GM18867 (cell line): ENCODE results near the gene ACOT13.
"Not testable (repeated sequence)": the region's sequence is repeated elsewhere in the genome, so short reads cannot be mapped to it uniquely, and the experiment has no call there.

ENCODE experiments used
- ATAC-seq: cut with Tn5 transposase; IDR thresholded peaks from one replicate; pipeline ENCODE4 v1.9.1; 2021; ENCODE audit warnings: mild to moderate bottlenecking, moderate library complexity; ENCODE audit not compliant: unreplicated experiment

ACOT13 gene

DNA sequence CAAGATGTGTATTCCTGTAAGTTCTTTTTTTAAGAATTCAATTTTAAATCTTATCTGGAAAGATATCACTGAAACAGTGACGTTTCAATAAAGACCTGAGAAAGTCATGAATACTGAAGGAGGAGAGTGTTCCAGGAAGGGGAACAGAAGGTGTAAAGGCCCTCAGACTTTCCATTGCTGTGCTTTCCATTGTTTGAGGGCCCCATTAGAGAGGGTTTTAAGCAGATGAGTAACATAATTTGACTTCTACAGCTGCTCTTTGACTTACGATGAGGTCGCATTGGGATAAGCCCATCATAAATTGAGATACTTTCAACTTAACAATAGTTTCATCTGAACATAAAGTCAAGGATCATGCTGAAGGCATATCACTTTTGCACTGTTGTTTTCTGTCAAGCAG lies 24.7 kb downstream of the ACOT13 start:
- no peak for ATAC-seq

DNA sequence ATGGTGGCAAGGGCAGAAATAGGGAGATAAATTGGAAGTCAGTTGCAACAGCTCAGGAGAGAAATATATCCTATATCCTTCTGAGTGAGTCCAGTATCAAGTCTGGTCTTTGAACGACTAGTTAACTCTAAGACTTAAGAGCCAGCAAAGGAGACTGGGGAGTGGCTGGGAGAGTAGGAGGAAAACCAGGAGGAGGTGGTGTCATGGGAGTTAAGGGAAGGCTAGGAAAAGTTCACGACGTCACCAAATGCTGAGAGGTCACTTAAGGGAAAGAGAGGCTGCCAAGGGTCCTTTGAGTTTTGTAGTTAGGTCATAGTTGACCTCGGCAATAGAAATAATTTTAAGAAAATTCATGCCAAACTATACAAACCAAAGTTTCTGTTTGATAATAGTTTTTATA lies 25.1 kb downstream of the ACOT13 start:
- ATAC-seq, result no peak

DNA sequence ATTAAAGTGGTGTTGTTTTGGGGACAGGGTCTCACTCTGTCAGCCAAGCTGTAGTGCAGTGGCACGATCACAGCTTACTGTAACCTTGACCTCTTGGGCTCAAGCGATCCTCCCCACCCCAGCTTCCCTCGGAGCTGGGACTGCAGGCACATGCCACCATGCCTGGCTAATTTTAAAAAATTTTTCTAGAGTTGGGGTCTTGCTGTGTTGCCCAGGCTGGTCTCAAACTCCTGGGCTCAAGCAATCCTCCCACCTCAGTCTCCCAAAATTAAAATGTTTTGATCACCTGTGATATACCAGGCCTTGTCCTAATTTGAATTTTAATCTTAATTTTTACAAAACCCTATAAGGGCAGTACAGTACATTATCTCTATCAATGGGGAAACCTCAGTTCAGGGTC lies 25.5 kb downstream of the ACOT13 start:
- no peak for ATAC-seq

DNA sequence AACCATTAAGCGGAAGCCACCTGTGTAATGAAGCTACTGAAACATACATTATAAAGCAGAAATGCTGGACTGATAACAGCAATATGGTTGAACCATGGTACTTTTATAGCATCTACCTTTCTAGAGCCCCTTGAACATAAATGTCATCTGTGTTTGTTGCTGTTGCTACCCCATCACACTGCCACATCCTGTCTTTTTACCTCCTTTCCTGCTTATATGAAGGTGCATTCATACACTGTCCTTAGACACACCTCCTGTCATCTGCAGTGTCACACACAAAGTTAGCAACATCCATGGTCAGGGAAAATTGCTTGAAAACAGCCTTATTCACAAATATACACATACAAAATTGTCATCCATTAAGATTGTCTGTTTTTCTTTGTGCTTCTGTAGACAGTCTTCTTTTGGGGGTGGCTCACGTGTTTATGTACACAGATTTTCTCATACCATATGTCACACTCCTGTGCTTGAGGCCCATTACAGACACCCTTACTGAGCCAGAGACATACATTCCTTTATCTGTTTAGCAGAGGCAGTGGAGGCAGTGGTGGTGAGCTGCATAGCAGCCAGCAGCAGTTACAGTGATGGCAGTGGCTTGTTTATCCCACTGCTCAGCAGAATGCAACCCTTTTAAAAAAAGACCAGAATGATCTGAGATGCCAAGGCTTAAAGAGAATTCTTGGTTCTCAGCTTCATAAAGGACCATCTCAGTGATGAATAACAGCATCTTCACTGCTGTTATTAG lies 26.1 kb downstream of the ACOT13 start:
- ATAC-seq, result no peak

DNA sequence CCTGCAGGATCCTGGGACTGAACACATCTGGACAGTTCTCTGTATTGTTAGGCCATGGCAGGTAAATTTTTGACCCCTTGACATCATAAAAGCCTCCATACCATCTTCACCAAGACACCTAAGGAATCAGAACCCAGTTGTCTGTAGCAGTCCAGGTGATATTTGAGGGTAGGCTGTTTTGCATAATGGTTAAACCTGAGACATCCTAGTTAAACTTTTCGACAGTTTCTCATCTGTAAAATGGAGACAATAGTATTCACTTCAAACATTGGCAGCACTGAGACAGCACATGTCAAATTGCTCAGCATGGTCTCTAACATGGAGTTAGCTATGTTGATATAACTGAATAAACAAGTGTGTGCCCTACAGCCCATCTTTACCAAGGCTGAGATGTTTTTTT lies 27.3 kb downstream of the ACOT13 start:
- no peak for ATAC-seq

DNA sequence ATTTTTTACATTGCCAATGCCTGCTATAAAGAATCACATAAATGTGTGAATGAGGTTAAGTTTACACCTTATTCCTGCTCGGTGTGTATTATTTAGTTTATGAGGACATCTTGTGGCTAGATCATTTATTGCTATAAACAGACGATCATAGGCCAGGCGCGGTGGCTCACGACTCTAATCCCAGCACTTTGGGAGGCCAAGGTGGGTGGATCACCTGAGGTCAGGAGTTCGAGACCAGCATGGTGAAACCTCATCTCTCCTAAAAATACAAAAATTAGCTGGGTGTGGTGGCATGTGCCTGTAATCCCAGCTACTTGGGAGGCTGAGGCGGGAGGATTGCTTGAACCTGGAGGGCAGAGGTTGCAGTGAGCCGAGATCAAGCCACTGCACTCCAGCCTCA lies 28.8 kb downstream of the ACOT13 start:
- not testable (repeated sequence) for ATAC-seq

DNA sequence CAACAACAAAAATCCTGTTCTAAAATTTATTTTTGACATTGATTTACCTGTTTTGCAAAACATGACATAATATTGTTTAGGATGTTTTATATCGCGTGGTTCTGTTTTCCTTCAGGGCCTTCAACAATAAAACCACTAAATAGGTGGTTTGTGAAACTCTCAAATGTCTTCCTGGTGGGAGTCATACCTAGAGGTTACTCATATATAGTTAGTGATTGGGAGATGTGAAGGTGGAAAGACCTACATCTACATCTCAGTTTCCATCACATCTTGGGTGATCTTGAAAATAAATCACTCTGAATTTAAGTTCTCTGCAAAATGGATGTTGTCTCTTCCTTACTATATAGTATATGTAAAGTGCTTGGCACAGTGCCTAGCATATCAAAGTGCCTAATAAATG lies 29.2 kb downstream of the ACOT13 start:
- no peak for ATAC-seq

DNA sequence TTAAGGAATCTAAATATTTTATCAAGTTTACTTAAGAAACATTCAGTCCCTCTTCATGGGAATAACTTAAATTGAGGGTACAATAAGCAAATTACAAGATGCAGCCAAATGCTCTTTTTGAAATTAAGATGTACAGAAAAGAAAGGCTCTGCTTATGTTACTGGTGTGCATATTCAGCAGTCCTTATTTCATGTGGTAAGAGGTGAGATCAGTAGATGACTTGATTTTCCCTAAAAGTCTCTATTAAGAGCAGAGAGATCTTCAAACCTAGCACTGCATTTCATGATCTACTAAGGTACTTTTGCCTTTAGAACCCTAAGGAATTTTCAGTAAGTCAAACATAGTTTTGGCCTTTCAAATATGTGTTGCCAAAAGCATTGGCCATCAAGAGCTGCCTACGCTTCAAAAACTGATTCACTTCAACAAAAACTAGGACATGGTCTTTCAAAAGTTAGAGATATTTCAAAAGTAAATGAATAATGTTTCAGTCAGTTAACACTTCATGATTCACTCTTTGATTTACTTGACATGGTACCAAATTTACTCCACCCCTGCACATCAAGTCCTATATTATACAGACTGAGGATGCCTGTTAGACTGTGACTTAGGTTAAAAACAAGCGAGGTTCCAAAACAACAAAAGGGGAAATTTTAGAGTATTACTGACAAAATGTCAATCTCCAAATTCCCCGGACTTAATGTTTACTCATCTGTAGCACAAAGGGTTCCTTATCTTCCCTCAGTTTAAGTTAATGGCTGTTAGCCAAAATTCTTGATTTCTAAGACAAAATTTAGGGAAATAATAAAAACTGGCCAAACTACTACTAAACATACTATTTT lies 32.9 kb downstream of the ACOT13 start:
- ATAC-seq, result no peak

DNA sequence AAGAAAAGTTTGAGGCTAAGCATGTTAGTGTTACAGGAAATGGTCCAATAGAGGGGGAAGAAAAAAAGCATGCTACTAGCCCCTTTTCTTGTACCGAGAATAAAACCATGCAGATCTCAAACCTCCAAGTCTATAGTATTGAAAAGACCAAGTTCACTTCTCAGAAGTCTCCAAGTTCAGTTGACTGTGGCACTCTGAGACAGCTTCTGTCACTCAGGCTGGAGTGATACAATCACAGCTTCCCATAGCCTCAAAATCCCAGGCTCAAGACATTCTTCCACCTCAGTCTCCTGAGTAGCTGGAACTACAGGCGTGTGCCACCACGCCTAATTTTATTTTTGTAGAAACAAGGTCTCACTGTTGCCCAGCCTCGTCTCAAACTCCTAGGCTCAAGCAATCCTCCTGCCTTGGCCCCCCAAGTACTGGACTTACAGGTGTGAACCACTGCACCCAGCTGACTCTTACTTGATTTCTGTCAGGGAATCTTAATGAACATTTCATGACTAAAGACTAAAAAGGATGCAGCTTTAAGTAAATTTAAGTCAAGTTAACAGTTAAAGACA lies 35.9 kb downstream of the ACOT13 start:
- ATAC-seq, result no peak

DNA sequence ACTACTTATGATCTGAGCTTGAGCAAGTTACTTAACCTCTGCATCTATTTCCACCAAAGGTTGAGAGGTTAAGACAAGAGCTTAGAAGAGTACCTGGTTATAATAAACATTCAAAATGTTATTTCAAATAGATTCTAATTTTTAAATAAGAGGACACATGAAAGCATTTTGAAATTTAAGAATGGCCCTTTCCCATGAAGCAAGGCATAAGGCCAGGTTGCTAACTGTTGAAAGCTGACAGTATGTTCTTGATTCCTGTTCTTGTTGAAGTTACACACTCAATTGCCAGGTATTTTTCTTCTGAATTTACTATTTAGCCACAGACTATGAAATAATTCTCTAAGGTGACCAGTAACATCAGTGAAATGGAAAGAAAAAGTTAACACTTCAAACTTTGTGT lies 37.6 kb downstream of the ACOT13 start:
- ATAC-seq, result no peak

DNA sequence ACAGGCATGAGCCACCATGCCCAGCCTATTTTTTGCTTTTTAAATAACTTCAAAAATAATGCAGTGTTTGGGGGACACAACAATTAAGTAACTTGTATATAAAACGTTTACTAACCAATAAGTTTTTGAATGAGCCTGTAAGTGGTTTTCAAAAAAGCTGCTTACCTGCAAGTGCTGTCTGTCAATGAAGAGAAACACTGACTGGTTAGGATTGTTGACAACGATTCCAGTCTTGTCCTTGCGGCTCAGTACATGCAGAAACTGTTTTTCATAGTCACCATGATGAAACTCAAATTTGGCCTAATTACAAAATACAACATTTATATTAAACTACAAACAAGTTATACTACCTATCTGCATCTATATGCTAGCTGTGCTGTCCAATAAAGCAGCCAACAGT lies 41.7 kb downstream of the ACOT13 start:
- no peak for ATAC-seq

DNA sequence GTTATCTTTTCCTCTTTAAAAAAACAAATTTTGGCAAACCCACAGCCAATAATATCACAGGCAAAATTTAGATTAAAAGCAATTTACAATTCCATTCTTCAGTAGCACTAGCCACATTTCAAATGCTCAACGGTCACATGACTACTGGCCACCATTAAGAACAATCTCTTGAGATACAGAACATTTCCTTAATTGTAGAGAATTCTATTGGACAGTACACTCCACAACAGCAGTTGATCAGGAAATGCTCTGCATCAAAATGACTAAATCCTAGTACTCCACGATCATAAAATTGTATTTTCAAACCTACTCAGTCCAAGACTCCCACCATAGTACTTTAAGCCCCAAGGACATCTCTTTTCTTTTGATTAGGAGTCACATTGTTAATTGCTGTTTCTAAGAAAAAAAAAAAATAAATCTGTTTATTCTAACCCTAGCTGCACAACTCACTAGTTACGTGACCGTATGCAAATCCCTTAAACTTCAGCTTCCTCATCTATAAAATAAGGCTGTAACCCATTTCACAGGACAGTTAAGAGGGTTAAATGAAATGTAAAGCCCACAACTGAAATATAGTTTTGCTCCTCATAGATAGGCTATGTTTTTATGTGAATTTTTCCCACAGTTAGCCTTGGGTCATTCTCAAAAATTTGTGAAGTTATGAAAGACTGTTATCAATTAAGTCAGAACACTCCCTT lies 42.3 kb downstream of the ACOT13 start:
- ATAC-seq, result no peak

DNA sequence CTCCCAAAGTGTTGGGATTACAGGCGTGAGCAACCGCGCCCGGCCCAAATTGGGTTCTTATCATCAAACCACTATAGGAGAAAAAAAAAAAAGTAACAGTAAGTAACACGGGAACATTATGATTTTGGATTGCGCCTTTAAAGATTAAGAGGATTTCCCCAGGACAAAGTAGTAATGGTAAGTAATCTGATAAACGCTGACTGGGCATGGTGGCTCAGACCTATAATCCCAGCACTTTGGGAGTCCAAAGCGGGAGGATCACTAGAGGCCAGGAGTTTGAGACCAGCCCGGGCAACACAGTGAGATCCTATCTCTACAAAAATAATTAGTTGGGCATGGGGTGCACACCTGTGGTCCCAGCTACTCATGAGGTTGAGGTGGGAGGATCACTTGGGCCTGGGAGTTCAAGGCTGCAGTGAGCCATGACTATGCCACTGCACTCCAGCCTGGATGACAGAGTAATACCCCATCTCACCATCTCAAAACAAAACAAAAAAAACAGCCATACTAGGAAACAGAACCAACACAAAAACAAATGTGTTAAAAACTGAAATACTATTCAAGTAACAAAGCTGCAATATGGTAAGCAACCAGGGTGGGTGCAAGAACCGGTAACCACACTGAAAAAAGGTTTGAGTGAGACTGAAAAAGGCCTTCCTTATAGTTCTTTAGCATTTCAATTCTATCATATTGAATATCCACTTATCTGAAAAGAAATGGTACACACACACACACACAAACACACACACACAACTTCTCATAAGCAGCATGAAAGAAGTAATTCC lies 43.8 kb downstream of the ACOT13 start:
- ATAC-seq, result no peak

DNA sequence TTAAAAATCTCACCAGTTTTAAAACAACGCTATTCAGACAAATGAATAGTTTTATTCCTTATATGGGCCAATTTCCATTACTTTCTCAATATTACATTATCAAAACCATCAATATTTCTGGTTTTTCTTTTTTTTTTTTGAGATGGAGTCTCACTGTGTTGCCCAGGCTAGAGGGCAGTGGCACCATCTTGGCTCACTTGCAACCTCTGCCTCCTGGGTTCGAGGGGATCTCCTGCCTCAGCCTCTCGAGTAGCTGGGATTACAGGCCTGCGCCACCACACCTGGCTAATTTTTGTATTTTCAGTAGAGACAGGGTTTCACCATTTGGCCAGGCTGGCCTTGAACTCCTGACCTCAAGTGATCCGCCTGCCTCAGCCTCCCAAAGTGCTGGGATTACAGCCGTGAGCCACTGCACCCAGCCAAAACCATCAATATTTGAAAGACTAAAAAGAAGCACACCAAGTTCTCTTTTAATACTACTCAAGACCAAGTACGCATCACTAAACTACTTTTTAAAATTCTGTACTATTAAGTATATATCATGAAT lies 49.8 kb downstream of the ACOT13 start:
- not testable (repeated sequence) for ATAC-seq

DNA sequence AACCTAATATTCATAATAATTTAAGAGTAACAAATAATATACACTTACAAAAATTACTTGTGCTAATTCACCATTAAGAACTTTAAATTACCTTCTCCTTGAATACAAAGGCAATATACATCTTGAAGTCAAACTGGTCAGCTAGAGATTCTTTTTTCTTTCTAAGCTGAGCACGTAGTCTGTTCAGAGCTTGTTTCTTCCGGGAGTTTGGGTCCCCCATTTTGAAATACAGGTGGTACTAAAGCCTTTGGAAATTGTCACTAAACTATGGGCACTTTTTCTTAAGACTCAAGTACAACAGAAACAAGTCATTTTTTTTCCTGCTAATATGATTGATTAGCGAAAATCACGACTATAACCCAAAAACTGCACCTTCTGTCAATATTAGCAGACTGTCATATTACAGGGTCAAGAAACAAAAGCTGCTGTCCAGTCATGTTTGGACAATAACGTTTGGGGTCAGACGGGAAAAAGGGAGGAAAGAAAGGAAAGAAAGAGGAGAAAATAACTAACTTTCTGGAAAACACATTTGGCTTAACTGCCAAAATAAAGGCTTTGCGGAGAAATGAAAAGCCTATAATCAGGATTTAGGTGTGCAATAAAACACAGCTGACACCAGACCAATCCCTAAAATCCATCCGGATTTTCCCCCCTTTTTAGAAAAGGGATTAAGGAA lies 51.7 kb downstream of the ACOT13 start:
- ATAC-seq, result no peak

DNA sequence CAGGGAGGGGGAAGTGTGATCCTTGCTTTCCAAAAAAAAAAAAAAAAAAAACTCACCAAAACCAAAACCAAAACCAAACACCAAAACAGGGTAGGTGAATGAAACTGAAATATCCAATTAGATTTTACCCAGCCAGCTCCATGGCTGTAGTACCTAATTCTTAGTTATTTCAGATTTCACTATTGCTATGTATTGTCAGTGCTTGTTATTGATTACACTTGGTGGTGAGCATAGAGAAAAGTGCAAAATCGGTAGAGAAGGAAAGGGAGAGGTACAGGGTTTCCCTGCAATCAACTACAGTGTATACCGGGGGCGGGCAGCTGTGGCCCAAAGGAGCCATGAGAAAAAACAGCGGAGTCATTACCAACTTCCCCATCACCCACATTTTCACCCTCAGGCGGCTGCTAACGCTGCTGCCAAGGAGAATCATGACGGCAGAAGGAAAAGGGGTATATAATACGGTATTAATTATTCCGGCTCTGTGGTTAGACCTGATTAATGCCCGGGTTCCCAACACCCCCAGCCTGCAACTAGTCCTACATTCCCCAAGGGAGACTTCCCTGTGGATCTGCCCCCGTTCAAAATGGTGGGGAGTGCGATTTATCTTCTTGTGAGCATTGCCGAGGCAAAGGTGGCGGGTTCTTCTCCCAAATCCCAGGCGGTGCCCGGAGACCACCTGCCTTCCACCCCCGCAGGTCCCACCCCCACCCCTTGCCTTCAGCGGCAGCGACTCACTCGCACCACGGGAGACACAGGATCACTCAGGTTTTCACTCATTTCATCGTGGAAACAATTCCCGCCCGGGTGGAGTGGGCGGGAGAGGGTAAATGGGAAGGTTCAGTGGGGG lies 52.5 kb downstream of the ACOT13 start, which contains the start of gene C6orf62:
Gene C6orf62, minus strand, starts transcription at position 30 of the 847 bp plus-strand sequence. CDS start 486 bp downstream, outside the sequence.
- ATAC-seq, result no peak

DNA sequence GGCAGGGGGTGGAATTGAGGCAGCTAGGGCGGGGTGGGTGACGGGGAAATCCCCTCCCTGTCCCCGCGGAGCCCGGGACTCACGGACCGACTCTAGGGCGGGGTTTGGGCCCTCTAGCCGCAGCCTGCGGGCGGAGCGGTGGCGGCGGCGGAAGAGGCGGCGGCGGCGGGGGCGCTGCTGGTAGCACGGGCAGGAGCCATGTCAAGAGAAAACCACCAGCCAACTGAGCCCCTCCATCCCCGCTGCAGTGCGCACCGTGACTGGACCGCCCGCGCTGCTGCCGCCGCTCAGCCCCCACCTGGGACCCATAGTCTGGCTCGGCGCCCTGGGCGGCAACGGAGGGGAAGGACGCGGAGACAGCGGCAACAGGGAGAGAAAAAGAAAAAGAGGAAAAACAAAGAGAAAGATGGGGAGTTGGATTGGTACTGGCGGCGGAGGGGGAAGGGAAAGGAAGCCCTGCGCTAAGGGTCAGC lies 53.3 kb downstream of the ACOT13 start:
- ATAC-seq, result peak; percentile 15

DNA sequence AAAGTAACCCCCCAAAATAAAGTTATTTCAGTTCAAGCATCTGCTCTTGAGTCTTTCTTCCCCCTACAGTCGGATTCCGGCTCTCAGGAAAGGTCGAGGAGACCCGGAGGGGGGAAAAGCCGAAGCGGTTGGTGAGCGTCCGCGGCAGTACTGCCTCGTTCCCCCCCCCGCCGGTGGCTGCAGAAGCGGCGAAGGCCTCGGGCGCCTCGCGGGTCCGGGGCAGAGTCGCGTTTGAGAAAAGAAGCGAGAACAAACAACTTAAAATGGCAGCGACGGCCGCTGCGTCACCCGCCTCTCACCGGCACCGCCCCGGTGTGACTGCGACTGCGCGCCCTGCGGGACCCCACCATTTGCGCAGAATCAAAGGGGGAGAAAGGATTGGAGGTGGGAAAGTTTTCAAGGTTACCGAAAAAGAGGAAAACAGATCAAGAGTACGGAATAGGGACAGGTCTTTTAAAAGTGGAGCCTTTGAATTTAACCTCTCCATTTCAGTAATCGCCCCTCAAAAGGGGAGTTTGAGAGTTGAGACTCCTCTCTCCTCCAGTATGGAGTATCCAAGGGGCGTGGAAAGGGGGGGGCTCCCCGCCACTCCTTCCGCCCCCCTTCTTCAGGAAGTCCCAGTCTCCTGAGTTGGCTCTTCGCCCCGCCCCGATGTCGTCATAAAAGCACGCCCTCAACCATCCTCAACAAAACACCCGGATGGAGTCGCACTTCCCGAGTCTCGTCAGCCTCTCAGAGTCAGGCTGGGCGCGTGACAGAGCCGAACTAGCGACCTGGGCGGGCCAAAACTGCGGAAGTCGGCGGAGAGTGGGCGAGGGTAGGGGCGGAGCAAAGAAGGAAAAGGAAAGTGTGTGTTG lies 54.0 kb downstream of the ACOT13 start:
- ATAC-seq, result peak; percentile 87
